Calu3 (cell line): ENCODE measurements around the gene DRC7. TPM values are rescaled to one million over a fixed set of nuclear protein-coding genes. Genes with fewer than 3 reads are reported as not detected.

Experiments
- BruUV-seq: library from RNA; stranded (reverse); fragments of 400-500 nt; replicated peaks from 2 replicates; lab custom pipeline; 2021; lab: Mats Ljungman, UMichigan
- CTCF ChIA-PET: fragments of 300-600 bp; sonication (Branson Sonifier 250); formaldehyde crosslinking; loops from one replicate; lab custom pipeline; 2022; ENCODE audit warnings: antibody characterized with exemption; lab: Charles Lee
- DNase-seq: peaks from one replicate; pipeline ENCODE4 v3.0.0; 2022
- H3K27ac Mint-ChIP-seq: one replicate; pipeline ENCODE4 v1.8.0; 2022; ENCODE audit warnings: mixed read lengths; ENCODE audit not compliant: unreplicated experiment
- H3K27me3 Mint-ChIP-seq: one replicate; pipeline ENCODE4 v1.8.0; 2022; ENCODE audit warnings: mixed read lengths; ENCODE audit not compliant: unreplicated experiment
- H3K36me3 Mint-ChIP-seq: one replicate; pipeline ENCODE4 v1.8.0; 2022; ENCODE audit warnings: mild to moderate bottlenecking, moderate library complexity, mixed read lengths; ENCODE audit not compliant: insufficient read depth, unreplicated experiment
- H3K4me1 Mint-ChIP-seq: one replicate; pipeline ENCODE4 v1.8.0; 2022; ENCODE audit warnings: mild to moderate bottlenecking, low read depth, mixed read lengths; ENCODE audit not compliant: unreplicated experiment
- H3K4me3 Mint-ChIP-seq: one replicate; pipeline ENCODE4 v1.8.0; 2022; ENCODE audit warnings: mild to moderate bottlenecking, low read depth, moderate library complexity, mixed read lengths; ENCODE audit not compliant: unreplicated experiment
- H3K9me3 Mint-ChIP-seq: one replicate; pipeline ENCODE4 v1.8.0; 2022; ENCODE audit warnings: low read depth, mixed read lengths; ENCODE audit not compliant: unreplicated experiment
- CTCF ChIP-seq: fragments of 200-600 bp; IDR thresholded peaks from one replicate; pipeline ENCODE4 v1.8.0; 2022; ENCODE audit warnings: antibody characterized with exemption; ENCODE audit not compliant: unreplicated experiment
- intact Hi-C: fragments of 100-400 bp; cut with micrococcal nuclease; formaldehyde crosslinking; loops from one replicate; pipeline ENCODE4 v1.10.0; 2022; ENCODE audit not compliant: unreplicated experiment
- total RNA-seq: library from RNA; stranded (reverse); gene quantifications from 2 replicates; pipeline ENCODE4 v1.2.3, GENCODE V29; 2022

The DRC7 gene
- total RNA-seq, 1 experiment from 2014 or later: not detected

- no peak for DNase-seq
- Mint-ChIP-seq H3K4me3 (no peak overlapping the region), H3K36me3 (no peaks in the 10 kb centered on the region), H3K4me1 (no peaks in the 10 kb centered on the region), H3K27ac (no peak overlapping the region), H3K27me3 (peaks cover 63% of the 10 kb centered on the region), H3K9me3 (no peaks in the 10 kb centered on the region)
- intact Hi-C loops: no loop called here
- CTCF ChIA-PET: interaction anchor here (0.6 kb wide), 1 partner anchor 28 kb away, joined by 3 read pairs; no protein-coding TSS in a partner anchor
- no peak for TF ChIP-seq CTCF
- BruUV-seq: no TSS peak
Observed at GRCh38 chr16:57677622-57678369, 16.8 kb upstream of the DRC7 start.

GRCh38 chr16:57679016-57679415 is 15.6 kb upstream of the DRC7 start:
- no peaks in the 10 kb centered on the region for H3K4me1 Mint-ChIP-seq
- BruUV-seq: no TSS peak
- H3K27ac Mint-ChIP-seq: no peak overlapping the region
- intact Hi-C loops: no loop called here
- CTCF ChIA-PET: no interaction called here
- H3K9me3 Mint-ChIP-seq: no peaks in the 10 kb centered on the region
- no peaks in the 10 kb centered on the region for H3K36me3 Mint-ChIP-seq
- DNase-seq: no peak
- no peak overlapping the region for H3K4me3 Mint-ChIP-seq
- peaks cover 52% of the 10 kb centered on the region for H3K27me3 Mint-ChIP-seq
- no peak for TF ChIP-seq CTCF

- intact Hi-C loops: no loop called here
- DNase-seq: no peak
- no peak for TF ChIP-seq CTCF
- BruUV-seq: no TSS peak
- CTCF ChIA-PET: no interaction called here
- Mint-ChIP-seq H3K36me3 (no peaks in the 10 kb centered on the region), H3K27me3 (peaks cover 56% of the 10 kb centered on the region), H3K4me1 (no peaks in the 10 kb centered on the region), H3K4me3 (no peak overlapping the region), H3K9me3 (no peaks in the 10 kb centered on the region), H3K27ac (no peak overlapping the region)
Observed at GRCh38 chr16:57679767-57680482, 14.7 kb upstream of the DRC7 start.

GRCh38 chr16:57680842-57681375 is 13.7 kb upstream of the DRC7 start:
- intact Hi-C loops: no loop called here
- Mint-ChIP-seq H3K27me3 (peaks cover 58% of the 10 kb centered on the region), H3K9me3 (no peaks in the 10 kb centered on the region), H3K36me3 (no peaks in the 10 kb centered on the region), H3K4me3 (no peak overlapping the region), H3K27ac (no peak overlapping the region), H3K4me1 (no peaks in the 10 kb centered on the region)
- BruUV-seq: no TSS peak
- TF ChIP-seq CTCF: no peak
- DNase-seq: no peak
- CTCF ChIA-PET: interaction anchor here (0.7 kb wide), 1 partner anchor 29 kb away, joined by 8 read pairs; no protein-coding TSS in a partner anchor
